GM19023 (cell line): ENCODE data around the gene REL.
A peak's percentile ranks its signal among the peaks of the same experiment; 100 is the strongest.
"Not testable (repeated sequence)": the region's sequence is repeated elsewhere in the genome, so short reads cannot be mapped to it uniquely, and the experiment has no call there.

Experiments
- ATAC-seq: cut with Tn5 transposase; IDR thresholded peaks from one replicate; pipeline ENCODE4 v1.9.1; 2021; ENCODE audit warnings: mild to moderate bottlenecking, moderate library complexity; ENCODE audit not compliant: unreplicated experiment

The REL gene

GRCh38 chr2:60867007-60867406, 14.4 kb upstream of the REL start:
- ATAC-seq = no peak

GRCh38 chr2:60867848-60868247, 13.5 kb upstream of the REL start:
- ATAC-seq = no peak

- no peak for ATAC-seq
Measured at GRCh38 chr2:60868589-60869273, 12.6 kb upstream of the REL start.

- peak; percentile 26 for ATAC-seq
Measured at GRCh38 chr2:60872510-60872928, 8.9 kb upstream of the REL start.

- peak; percentile 78 for ATAC-seq
Measured at GRCh38 chr2:60873381-60873780, 8.0 kb upstream of the REL start.

GRCh38 chr2:60875520-60875919, 5.9 kb upstream of the REL start:
- no peak for ATAC-seq

- no peak for ATAC-seq
Measured at GRCh38 chr2:60880643-60881046, 729 bp upstream of the REL start.

- no peak for ATAC-seq
Measured at GRCh38 chr2:60882971-60883753, 1.8 kb downstream of the REL start.

- no peak for ATAC-seq
Measured at GRCh38 chr2:60883896-60884295, 2.5 kb downstream of the REL start.

GRCh38 chr2:60884800-60885199, 3.4 kb downstream of the REL start:
- no peak for ATAC-seq

GRCh38 chr2:60885683-60886082, 4.3 kb downstream of the REL start:
- no peak for ATAC-seq

GRCh38 chr2:60886991-60887390, 5.6 kb downstream of the REL start:
- ATAC-seq = no peak

- ATAC-seq = no peak
Measured at GRCh38 chr2:60888853-60889252, 7.5 kb downstream of the REL start.

- not testable (repeated sequence) for ATAC-seq
Measured at GRCh38 chr2:60889581-60890392, 8.4 kb downstream of the REL start.

- ATAC-seq = no peak
Measured at GRCh38 chr2:60890393-60890707, 9.0 kb downstream of the REL start.

GRCh38 chr2:60891180-60891579, 9.8 kb downstream of the REL start:
- ATAC-seq = no peak

GRCh38 chr2:60898567-60898966, 17.2 kb downstream of the REL start:
- ATAC-seq = no peak

GRCh38 chr2:60899230-60899891, 18.0 kb downstream of the REL start:
- no peak for ATAC-seq

- no peak for ATAC-seq
Measured at GRCh38 chr2:60899892-60900249, 18.5 kb downstream of the REL start.

GRCh38 chr2:60901296-60901695, 19.9 kb downstream of the REL start:
- ATAC-seq = not testable (repeated sequence)

GRCh38 chr2:60905867-60906266, 24.5 kb downstream of the REL start:
- ATAC-seq = not testable (repeated sequence)
